ENCODE results near the gene NLRC3.
"Not testable (repeated sequence)": the region's sequence is repeated elsewhere in the genome, so short reads cannot be mapped to it uniquely, and the experiment has no call there.

Gene NLRC3

GRCh38 chr16:3611146-3611975 lies 34.2 kb upstream of the NLRC3 start, which contains the start of gene SLX4:
TSS of gene SLX4 (minus strand) at chr16:3611606. CDS start at chr16:3608964, 2,642 bp downstream.
- in situ Hi-C loops (cut with HindIII; ENCODE audit: low sequenced_read_pairs), result no loop called here
- peak within 1 kb of the TSS; percentile 90 for H3K4me3 ChIP-seq (ENCODE audit: low read depth, low read length)
- TF ChIP-seq CTCF (IDR thresholded peaks at IDR 0.05; ENCODE audit: low read depth, low read length), result no peak
- peak; percentile 85 for DNase-seq (ENCODE audit: low read depth, low spot score)

- H3K4me3 ChIP-seq (ENCODE audit: low read depth, low read length), result peak overlapping the region; percentile 86
- TF ChIP-seq CTCF (IDR thresholded peaks at IDR 0.05; ENCODE audit: low read depth, low read length), result no peak
- peak; percentile 8 for DNase-seq (ENCODE audit: low read depth, low spot score)
- in situ Hi-C loops (cut with HindIII; ENCODE audit: low sequenced_read_pairs), result no loop called here
These were observed 33.5 kb upstream of the NLRC3 start for GRCh38 chr16:3610698-3611145.

GRCh38 chr16:3609895-3610697 lies 32.9 kb upstream of the NLRC3 start:
- DNase-seq (ENCODE audit: low read depth, low spot score), result no peak
- in situ Hi-C loops (cut with HindIII; ENCODE audit: low sequenced_read_pairs), result no loop called here
- H3K4me3 ChIP-seq (ENCODE audit: low read depth, low read length), result peak overlapping the region; percentile 86
- TF ChIP-seq CTCF (IDR thresholded peaks at IDR 0.05; ENCODE audit: low read depth, low read length), result no peak

GRCh38 chr16:3608976-3609375 lies 31.8 kb upstream of the NLRC3 start:
- H3K4me3 ChIP-seq (ENCODE audit: low read depth, low read length); in situ Hi-C loops (cut with HindIII; ENCODE audit: low sequenced_read_pairs); DNase-seq (ENCODE audit: low read depth, low spot score): not testable (repeated sequence)

GRCh38 chr16:3608069-3608468 lies 30.9 kb upstream of the NLRC3 start:
- no peak overlapping the region for H3K4me3 ChIP-seq (ENCODE audit: low read depth, low read length)
- in situ Hi-C loops (cut with HindIII; ENCODE audit: low sequenced_read_pairs), result no loop called here
- TF ChIP-seq CTCF (IDR thresholded peaks at IDR 0.05; ENCODE audit: low read depth, low read length), result no peak
- DNase-seq (ENCODE audit: low read depth, low spot score), result no peak

- in situ Hi-C loops (cut with HindIII; ENCODE audit: low sequenced_read_pairs), result no loop called here
- no peak for DNase-seq (ENCODE audit: low read depth, low spot score)
- no peak overlapping the region for H3K4me3 ChIP-seq (ENCODE audit: low read depth, low read length)
- TF ChIP-seq CTCF (IDR thresholded peaks at IDR 0.05; ENCODE audit: low read depth, low read length), result no peak
These were observed 30.4 kb upstream of the NLRC3 start for GRCh38 chr16:3607634-3608033.

GRCh38 chr16:3607161-3607560 lies 30.0 kb upstream of the NLRC3 start:
- TF ChIP-seq CTCF (IDR thresholded peaks at IDR 0.05; ENCODE audit: low read depth, low read length), result no peak
- in situ Hi-C loops (cut with HindIII; ENCODE audit: low sequenced_read_pairs), result no loop called here
- no peak for DNase-seq (ENCODE audit: low read depth, low spot score)
- H3K4me3 ChIP-seq (ENCODE audit: low read depth, low read length), result no peak overlapping the region

Measured in astrocyte of the spinal cord (primary cell).